H9 (cell line): ENCODE measurements around the gene ITGA1. TPM values are rescaled to one million over a fixed set of nuclear protein-coding genes. Genes with fewer than 3 reads are reported as not detected.

Source experiments
- DNase-seq: peaks from one replicate; pipeline ENCODE4 v3.0.0-alpha.2; 2017
- H2AFZ ChIP-seq: one replicate; pipeline ENCODE4 v1.6.1; 2013; ENCODE audit warnings: mild to moderate bottlenecking, low read length, control low read depth, moderate library complexity
- H2AK5ac ChIP-seq: 2 replicates; pipeline ENCODE4 v1.6.1; 2013; ENCODE audit warnings: low read length, control low read depth, mixed read lengths; ENCODE audit not compliant: insufficient read length
- H2BK120ac ChIP-seq: one replicate; pipeline ENCODE4 v1.6.1; 2013; ENCODE audit warnings: low read depth, mild to moderate bottlenecking, low read length, control low read depth, inconsistent platforms; ENCODE audit not compliant: poor library complexity, severe bottlenecking
- H2BK12ac ChIP-seq: 2 replicates; pipeline ENCODE4 v1.6.1; 2013; ENCODE audit warnings: low read length, control low read depth, mixed read lengths, low read depth; ENCODE audit not compliant: insufficient read length
- H2BK15ac ChIP-seq: 2 replicates; pipeline ENCODE4 v1.6.1; 2013; ENCODE audit warnings: low read depth, low read length, control low read depth
- H2BK20ac ChIP-seq: one replicate; pipeline ENCODE4 v1.6.1; 2013; ENCODE audit warnings: low read depth, mild to moderate bottlenecking, low read length, control low read depth, inconsistent platforms; ENCODE audit not compliant: poor library complexity, severe bottlenecking
- H2BK5ac ChIP-seq: 2 replicates; pipeline ENCODE4 v1.6.1; 2013; ENCODE audit warnings: low read length, control low read depth, mixed read lengths; ENCODE audit not compliant: insufficient read length
- H3K14ac ChIP-seq: 2 replicates; pipeline ENCODE4 v1.6.1; 2013; ENCODE audit warnings: low read length, control low read depth; ENCODE audit not compliant: insufficient read depth
- H3K18ac ChIP-seq: 2 replicates; pipeline ENCODE4 v1.6.1; 2013; ENCODE audit warnings: low read depth, mild to moderate bottlenecking, mixed read lengths, low read length, control low read depth; ENCODE audit not compliant: insufficient read length
- H3K23ac ChIP-seq: 2 replicates; pipeline ENCODE4 v1.6.1; 2013; ENCODE audit warnings: low read length, control low read depth, mixed read lengths, low read depth; ENCODE audit not compliant: insufficient read length
- H3K23me2 ChIP-seq: 2 replicates; pipeline ENCODE4 v1.6.1; 2013; ENCODE audit warnings: low read depth, mild to moderate bottlenecking, mixed read lengths, low read length, control low read depth; ENCODE audit not compliant: insufficient read length, poor library complexity, severe bottlenecking
- H3K27ac ChIP-seq: 2 replicates; pipeline ENCODE4 v1.5.1; 2013; ENCODE audit warnings: low read length, control low read depth, mixed read lengths, low read depth; ENCODE audit not compliant: insufficient read length
- H3K27me3 ChIP-seq: 2 replicates; pipeline ENCODE4 v1.6.1; 2013; ENCODE audit warnings: low read length, control low read depth, inconsistent platforms; ENCODE audit not compliant: insufficient read depth
- H3K4ac ChIP-seq: 2 replicates; pipeline ENCODE4 v1.6.1; 2013; ENCODE audit warnings: low read depth, mild to moderate bottlenecking, control low read depth, inconsistent platforms, low read length, moderate library complexity
- H3K4me1 ChIP-seq: 2 replicates; pipeline ENCODE4 v1.6.1; 2013; ENCODE audit warnings: low read length, control low read depth, inconsistent platforms; ENCODE audit not compliant: insufficient read depth
- H3K4me2 ChIP-seq: 2 replicates; pipeline ENCODE4 v1.6.1; 2013; ENCODE audit warnings: low read length, control low read depth, mixed read lengths; ENCODE audit not compliant: insufficient read length, insufficient read depth
- H3K56ac ChIP-seq: 2 replicates; pipeline ENCODE4 v1.6.1; 2013; ENCODE audit warnings: low read depth, mild to moderate bottlenecking, mixed read lengths, low read length, control low read depth; ENCODE audit not compliant: insufficient read length
- H3K79me1 ChIP-seq: 2 replicates; pipeline ENCODE4 v1.6.1; 2013; ENCODE audit warnings: low read depth, mild to moderate bottlenecking, moderate library complexity, low read length, control low read depth, inconsistent platforms; ENCODE audit not compliant: insufficient read depth, poor library complexity, severe bottlenecking
- H3K79me2 ChIP-seq: 2 replicates; pipeline ENCODE4 v1.6.1; 2013; ENCODE audit warnings: low read length, control low read depth, inconsistent platforms; ENCODE audit not compliant: insufficient read depth
- H3K9ac ChIP-seq: 2 replicates; pipeline ENCODE4 v1.6.1; 2013; ENCODE audit warnings: low read length, control low read depth, mixed read lengths; ENCODE audit not compliant: insufficient read length; ENCODE audit errors: extremely low read depth
- H3K9me3 ChIP-seq: one replicate; pipeline ENCODE4 v1.6.1; 2013; ENCODE audit warnings: low read depth, low read length, inconsistent platforms; ENCODE audit not compliant: control insufficient read depth
- H3T11ph ChIP-seq: one replicate; pipeline ENCODE4 v1.6.1; 2013; ENCODE audit warnings: mild to moderate bottlenecking, low read length, control low read depth, inconsistent platforms
- H4K20me1 ChIP-seq: one replicate; pipeline ENCODE4 v1.6.1; 2013; ENCODE audit not compliant: control insufficient read depth, insufficient read length, insufficient read depth
- H4K5ac ChIP-seq: 2 replicates; pipeline ENCODE4 v1.6.1; 2013; ENCODE audit warnings: low read depth, mild to moderate bottlenecking, mixed read lengths, low read length, control low read depth; ENCODE audit not compliant: insufficient read length
- H4K8ac ChIP-seq: replicated peaks from 2 replicates; pipeline ENCODE4 v1.6.1; 2013; ENCODE audit warnings: low read length, control low read depth, mixed read lengths, low read depth; ENCODE audit not compliant: insufficient read length
- H4K91ac ChIP-seq: 2 replicates; pipeline ENCODE4 v1.6.1; 2013; ENCODE audit warnings: low read depth, mild to moderate bottlenecking, moderate library complexity, mixed read lengths, low read length, control low read depth; ENCODE audit not compliant: insufficient read length
- H3K27ac Mint-ChIP-seq, 3 experiments: 2 replicates in 2 of 3; 3 replicates in 1 of 3; pipeline ENCODE4 v1.8.0; 2020 to 2021; ENCODE audit warnings: mixed read lengths in 3 of 3, mild to moderate bottlenecking in 1 of 3, moderate library complexity in 1 of 3
- H3K27me3 Mint-ChIP-seq: 2 replicates; pipeline ENCODE4 v1.8.0; 2021; ENCODE audit warnings: low read depth, mild to moderate bottlenecking, moderate library complexity, mixed read lengths
- H3K36me3 Mint-ChIP-seq, 3 experiments: 2 replicates in 2 of 3; 3 replicates in 1 of 3; pipeline ENCODE4 v1.8.0; 2020 to 2021; ENCODE audit warnings: low read depth in 3 of 3, mixed read lengths in 3 of 3; ENCODE audit not compliant: insufficient read depth in 1 of 3
- H3K4me1 Mint-ChIP-seq, 2 experiments: 2 replicates each; pipeline ENCODE4 v1.8.0; 2020; ENCODE audit warnings: mixed read lengths in 2 of 2
- H3K4me3 Mint-ChIP-seq, 2 experiments: 2 replicates in 1 of 2; 3 replicates in 1 of 2; pipeline ENCODE4 v1.8.0; 2020 to 2021; ENCODE audit warnings: mild to moderate bottlenecking in 2 of 2, mixed read lengths in 2 of 2, moderate library complexity in 1 of 2
- H3K9me3 Mint-ChIP-seq, 2 experiments: 2 replicates in 1 of 2; 3 replicates in 1 of 2; pipeline ENCODE4 v1.8.0; 2020; ENCODE audit warnings: mild to moderate bottlenecking in 2 of 2, mixed read lengths in 2 of 2, moderate library complexity in 1 of 2
- CTCF ChIP-seq: fragments of 200-600 bp; sonication (generic); conservative IDR thresholded peaks from 3 replicates; pipeline ENCODE4 v1.8.0; 2021; ENCODE audit warnings: antibody characterized with exemption, mild to moderate bottlenecking
- WGBS: extraction: QIAGEN DNeasy Blood & Tissue Kit; methylation state at CpG from one replicate; pipeline ENCODE4 v1.1.7; 2013; ENCODE audit warnings: missing lambda C conversion rate, low lambda C conversion rate, mixed read lengths; ENCODE audit not compliant: insufficient read length; ENCODE audit errors: extremely low coverage; 5-methylcytosine and 5-hydroxymethylcytosine counted together
- total RNA-seq: library from RNA; stranded (reverse); gene quantifications from 2 replicates; pipeline ENCODE4 v1.2.1, GENCODE V29; 2021

ITGA1 gene
- total RNA-seq, 1 experiment from 2014 or later = 3.9 TPM

DNA sequence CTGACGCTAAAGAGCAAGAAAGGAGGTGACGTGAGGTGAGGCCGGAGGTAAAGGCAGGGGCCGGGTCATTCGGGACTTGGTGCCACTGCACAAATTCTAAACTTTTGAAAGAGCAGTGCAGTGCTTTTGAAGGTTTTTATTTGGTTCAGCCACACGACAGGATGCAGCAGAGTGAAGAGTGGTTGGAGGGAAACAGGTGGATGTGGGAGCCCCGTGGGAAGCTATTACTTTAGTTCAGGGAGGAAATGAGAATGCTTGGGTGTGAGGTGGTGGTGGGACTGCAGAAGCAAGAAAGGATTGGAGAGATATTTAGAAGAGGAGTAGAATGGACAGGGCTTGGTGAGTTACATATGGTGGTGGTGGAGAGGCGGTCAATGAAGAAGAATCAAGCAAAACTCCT is 136.7 kb downstream of the ITGA1 start:
- Histone ChIP-seq H2AFZ (no peak overlapping the region), H3K79me2 (no peaks in the 10 kb centered on the region), H3K4ac (no peak overlapping the region), H3T11ph (no peak overlapping the region), H3K4me2 (no peak overlapping the region), H3K23ac (no peak overlapping the region), H2BK15ac (no peak overlapping the region), H4K91ac (no peak overlapping the region), H3K14ac (no peak overlapping the region), H3K4me1 (no peaks in the 10 kb centered on the region; the same call in 1 of the 2 replicates), H3K18ac (no peak overlapping the region), H2BK20ac (no peak overlapping the region), H3K27me3 (no peaks in the 10 kb centered on the region), H3K9me3 (no peaks in the 10 kb centered on the region), H2BK12ac (no peak overlapping the region), H4K20me1 (no peaks in the 10 kb centered on the region), H3K79me1 (no peaks in the 10 kb centered on the region), H4K8ac (no peak overlapping the region), H3K9ac (no peak overlapping the region), H3K23me2 (no peaks in the 10 kb centered on the region), H2BK5ac (no peak overlapping the region), H2BK120ac (no peak overlapping the region), H2AK5ac (no peak overlapping the region), H4K5ac (no peak overlapping the region), H3K27ac (no peak overlapping the region), H3K56ac (no peak overlapping the region)
- TF ChIP-seq CTCF = no peak
- no peaks in the 10 kb centered on the region for H3K36me3 Mint-ChIP-seq
- H3K27me3 Mint-ChIP-seq = no peaks in the 10 kb centered on the region
- H3K27ac Mint-ChIP-seq = no peak overlapping the region
- H3K4me1 Mint-ChIP-seq = peaks cover 0 to 3% of the 10 kb centered on the region in 2 experiments; a peak in 1 of 4 replicates
- WGBS = no CpG with 5 or more reads among the region's 8 CpGs
- DNase-seq = no peak
- H3K4me3 Mint-ChIP-seq = no peak overlapping the region
- H3K9me3 Mint-ChIP-seq = no peaks in the 10 kb centered on the region
